Measurements from ENCODE around the gene NOP53.

Gene NOP53

GRCh38 chr19:47756953-47757608 lies 11.7 kb downstream of the NOP53 start:
- peaks cover 70% of the 10 kb centered on the region for H3K36me3 ChIP-seq (replicated peaks; ENCODE audit: low read depth, low read length)
- no peaks in the 10 kb centered on the region for H3K27me3 ChIP-seq (ENCODE audit: low read depth, low read length)
- H3K4me1 ChIP-seq (ENCODE audit: low read length) = peaks cover 24% of the 10 kb centered on the region
- no peak overlapping the region for H3K4me2 ChIP-seq (ENCODE audit: low read length)
- TF ChIP-seq CTCF (IDR thresholded peaks at IDR 0.05; ENCODE audit: low read depth, low read length) (no peak), EZH2phosphoT487 (IDR thresholded peaks at IDR 0.05; ENCODE audit: low read depth) (no peak)
- H2AFZ ChIP-seq (ENCODE audit: low read depth, low read length) = no peak overlapping the region
- no peak overlapping the region for H3K27ac ChIP-seq (ENCODE audit: low read length)
- no peaks in the 10 kb centered on the region for H3K9me3 ChIP-seq (ENCODE audit: insufficient read depth, low read length)
- H4K20me1 ChIP-seq (ENCODE audit: insufficient read depth, low read length) = 0 out of 2 replicates have a peak, but pooled peaks cover 3% of the 10 kb centered on the region
- H3K4me3 ChIP-seq (ENCODE audit: low read length) = no peak overlapping the region
- H3K79me2 ChIP-seq (ENCODE audit: low read length) = 0 out of 2 replicates have a peak, but pooled peaks cover 3% of the 10 kb centered on the region
- no peak overlapping the region for H3K9ac ChIP-seq (ENCODE audit: low read length)

GRCh38 chr19:47757617-47758442 lies 12.5 kb downstream of the NOP53 start:
- Histone ChIP-seq H3K4me2 (ENCODE audit: low read length) (no peak overlapping the region), H3K27me3 (ENCODE audit: low read depth, low read length) (no peaks in the 10 kb centered on the region), H3K36me3 (replicated peaks; ENCODE audit: low read depth, low read length) (peaks cover 63% of the 10 kb centered on the region), H3K9ac (ENCODE audit: low read length) (no peak overlapping the region), H3K27ac (ENCODE audit: low read length) (no peak overlapping the region), H4K20me1 (ENCODE audit: insufficient read depth, low read length) (no peaks in the 10 kb centered on the region), H3K4me1 (ENCODE audit: low read length) (peaks cover 32% of the 10 kb centered on the region), H3K79me2 (ENCODE audit: low read length) (0 out of 2 replicates have a peak, but pooled peaks cover 3% of the 10 kb centered on the region), H2AFZ (ENCODE audit: low read depth, low read length) (no peak overlapping the region), H3K9me3 (ENCODE audit: insufficient read depth, low read length) (no peaks in the 10 kb centered on the region), H3K4me3 (ENCODE audit: low read length) (no peak overlapping the region)
- no peak for TF ChIP-seq CTCF (IDR thresholded peaks at IDR 0.05; ENCODE audit: low read depth, low read length)
- TF ChIP-seq EZH2phosphoT487 (IDR thresholded peaks at IDR 0.05; ENCODE audit: low read depth) = no peak

- Histone ChIP-seq H3K9ac (ENCODE audit: low read length) (no peak overlapping the region), H3K79me2 (ENCODE audit: low read length) (0 out of 2 replicates have a peak, but pooled peaks cover 3% of the 10 kb centered on the region), H3K27ac (ENCODE audit: low read length) (no peak overlapping the region), H3K27me3 (ENCODE audit: low read depth, low read length) (no peaks in the 10 kb centered on the region), H3K9me3 (ENCODE audit: insufficient read depth, low read length) (no peaks in the 10 kb centered on the region), H3K4me1 (ENCODE audit: low read length) (peaks cover 36% of the 10 kb centered on the region), H3K4me2 (ENCODE audit: low read length) (no peak overlapping the region), H3K4me3 (ENCODE audit: low read length) (no peak overlapping the region), H3K36me3 (replicated peaks; ENCODE audit: low read depth, low read length) (peaks cover 58% of the 10 kb centered on the region), H2AFZ (ENCODE audit: low read depth, low read length) (no peak overlapping the region), H4K20me1 (ENCODE audit: insufficient read depth, low read length) (no peaks in the 10 kb centered on the region)
- TF ChIP-seq CTCF (IDR thresholded peaks at IDR 0.05; ENCODE audit: low read depth, low read length) (no peak), EZH2phosphoT487 (IDR thresholded peaks at IDR 0.05; ENCODE audit: low read depth) (no peak)
Measured at GRCh38 chr19:47758443-47758804, 13.1 kb downstream of the NOP53 start.

- no peaks in the 10 kb centered on the region for H4K20me1 ChIP-seq (ENCODE audit: insufficient read depth, low read length)
- TF ChIP-seq EZH2phosphoT487 (IDR thresholded peaks at IDR 0.05; ENCODE audit: low read depth) = no peak
- no peak for TF ChIP-seq CTCF (IDR thresholded peaks at IDR 0.05; ENCODE audit: low read depth, low read length)
- H3K9ac ChIP-seq (ENCODE audit: low read length) = peak overlapping the region; percentile 72
- H3K27ac ChIP-seq (ENCODE audit: low read length) = peak overlapping the region; percentile 97
- peaks cover 45% of the 10 kb centered on the region for H3K36me3 ChIP-seq (replicated peaks; ENCODE audit: low read depth, low read length)
- H3K4me3 ChIP-seq (ENCODE audit: low read length) = peak overlapping the region; percentile 61
- H3K4me2 ChIP-seq (ENCODE audit: low read length) = peak overlapping the region; percentile 81
- H2AFZ ChIP-seq (ENCODE audit: low read depth, low read length) = no peak overlapping the region
- 0 out of 2 replicates have a peak, but pooled peaks cover 3% of the 10 kb centered on the region for H3K79me2 ChIP-seq (ENCODE audit: low read length)
- H3K9me3 ChIP-seq (ENCODE audit: insufficient read depth, low read length) = no peaks in the 10 kb centered on the region
- H3K4me1 ChIP-seq (ENCODE audit: low read length) = peaks cover 43% of the 10 kb centered on the region
- no peaks in the 10 kb centered on the region for H3K27me3 ChIP-seq (ENCODE audit: low read depth, low read length)
Measured at GRCh38 chr19:47760632-47760999, 15.3 kb downstream of the NOP53 start.

Data from OCI-LY3 (cell line).